HEK293 (cell line): ENCODE measurements around the gene TBRG1.

Source experiments
- ATF2 ChIP-seq: fragments of 450-650 bp; formaldehyde crosslinking; IDR thresholded peaks from 2 replicates; pipeline ENCODE4 v1.5.1; 2016; ENCODE audit warnings: missing biosample characterization, missing genetic modification characterization, low read depth
- KLF17 ChIP-seq: fragments of 450-650 bp; formaldehyde crosslinking; IDR thresholded peaks from 2 replicates; pipeline ENCODE4 v1.5.1; 2016; ENCODE audit warnings: missing biosample characterization, missing genetic modification characterization
- REST ChIP-seq: fragments of 450-650 bp; formaldehyde crosslinking; IDR thresholded peaks from 2 replicates; pipeline ENCODE4 v1.5.1; 2016; ENCODE audit warnings: missing biosample characterization, missing genetic modification characterization
- ZNF274 ChIP-seq, 2 experiments: fragments of 200-500 bp in 1 of 2; fragments of 450-650 bp in 1 of 2; sonication (Bioruptor generic) in 1 of 2; formaldehyde crosslinking in 1 of 2; IDR thresholded peaks; 2 replicates each; pipeline versions ENCODE4 v1.5.1 to v1.6.1; 2014 to 2016; ENCODE audit warnings: borderline replicate concordance in 1 of 2, inconsistent platforms in 1 of 2, low read length in 1 of 2, missing biosample characterization in 1 of 2, missing genetic modification characterization in 1 of 2

GRCh38 chr11:124669193-124669592, 46.5 kb downstream of the TBRG1 start:
- TF ChIP-seq KLF17 (tag by site-specific recombination) = no peak
- TF ChIP-seq ATF2 (tag by site-specific recombination) = no peak
- TF ChIP-seq REST = no peak
- no peak for TF ChIP-seq ZNF274 (IDR thresholded peaks at IDR 0.05; ENCODE audit: low read length)
- no peak for TF ChIP-seq ZNF274 (tag by site-specific recombination; IDR thresholded peaks at IDR 0.05; ENCODE audit: borderline replicate concordance)
